Heart right ventricle (tissue), 16 donors: ENCODE data around the gene HEBP2. TPM values are rescaled to one million over a fixed set of nuclear protein-coding genes. Genes with fewer than 3 reads are reported as not detected.

Experiments used
- ATAC-seq, 8 donors: fragments of 200-7000 bp; cut with Tn5 transposase; one replicate each; pipeline ENCODE4 v1.9.1; 2020; ENCODE audit warnings: mild to moderate bottlenecking in 8 of 8, moderate library complexity in 8 of 8, moderate number of reproducible peaks in 1 of 8
- DNase-seq, 2 donors: peaks; one replicate each; pipeline ENCODE4 v3.0.0-alpha.2; 2020
- H3K27ac ChIP-seq, 10 donors: fragments of 200-600 bp; sonication (generic) in 2 of 10; one replicate each; pipeline versions ENCODE4 v1.5.0 to v1.8.0; 2020 to 2022; ENCODE audit warnings: mild to moderate bottlenecking in 3 of 10
- H3K27me3 ChIP-seq, 7 donors: fragments of 200-600 bp; one replicate each; pipeline ENCODE4 v1.8.0; 2021 to 2022; ENCODE audit warnings: mild to moderate bottlenecking in 2 of 7
- H3K36me3 ChIP-seq, 9 donors: fragments of 200-600 bp; sonication (generic) in 1 of 9; one replicate each; pipeline versions ENCODE4 v1.5.0 to v1.8.0; 2020 to 2022; ENCODE audit warnings: mild to moderate bottlenecking in 2 of 9
- H3K4me1 ChIP-seq, 9 donors: fragments of 200-600 bp; sonication (generic) in 1 of 9; one replicate each; pipeline versions ENCODE4 v1.5.0 to v1.8.0; 2020 to 2022; ENCODE audit warnings: mild to moderate bottlenecking in 4 of 9
- H3K4me3 ChIP-seq, 10 donors: fragments of 200-600 bp; sonication (generic) in 2 of 10; one replicate each; pipeline versions ENCODE4 v1.5.0 to v1.8.0; 2020 to 2022; ENCODE audit warnings: mild to moderate bottlenecking in 7 of 10, moderate library complexity in 2 of 10
- H3K9me3 ChIP-seq, 11 donors: fragments of 200-600 bp in 10 of 11; sonication (generic) in 2 of 11; one replicate each; pipeline versions ENCODE4 v1.5.0 to v1.8.0; 2013 to 2022; ENCODE audit warnings: mild to moderate bottlenecking in 2 of 11, control low read depth in 1 of 11, moderate library complexity in 1 of 11
- CTCF ChIP-seq, 9 donors: fragments of 200-600 bp; sonication (generic) in 2 of 9; IDR thresholded peaks; one replicate each; pipeline versions ENCODE4 v1.5.0 to v1.8.0; 2021 to 2022; ENCODE audit warnings: antibody characterized with exemption in 9 of 9, mild to moderate bottlenecking in 5 of 9, moderate library complexity in 1 of 9
- WGBS, 2 donors: extraction: QIAGEN DNeasy Blood & Tissue Kit; methylation state at CpG; one replicate each; pipeline ENCODE4 v1.1.7; 2013; ENCODE audit warnings: inconsistent platforms in 1 of 2; 5-methylcytosine and 5-hydroxymethylcytosine counted together
- intact Hi-C, 10 donors: fragments of 100-400 bp; cut with DNase I; formaldehyde crosslinking; loops; one replicate each; pipeline versions ENCODE4 v1.11.1 to v1.14.2; 2022
- polyA plus RNA-seq, 2 donors: library from polyadenylated mRNA; stranded (reverse); fragments of 200-250 nt; gene quantifications; one replicate each; pipeline ENCODE4 v1.2.3, GENCODE V29; 2013
- total RNA-seq, 10 donors: library from RNA; stranded (reverse); fragmentation: NEBNext Ultra II Directional in 3 of 10; extraction: Animal tissue kit (Norgen Biotek cat#: 25700) in 3 of 10; gene quantifications; one replicate each; pipeline versions ENCODE4 v1.2.1 to v1.2.4, GENCODE V29; 2021 to 2023
- donor health status: Arrhythmogenic right ventricular cardiomyopathy.
- donor health status: ischemic (EF 13 %, LVEDD 7.1; RV severe dilation, severe dysfunction).
- donor health status: healthy with polysubstance abuse.
- donor health status: DM: no; HTN: yes; CAD: no.
- donor health status: DM: no; HTN: no; CAD: no.
- donor health status: ischemic (EF 25% LVEDD 6.9; RV normal size, moderate dysfunction).
- donor health status: ischemic (EF 25% LVEDD 5.7; RV mildly dilated, moderate dysfunction).
- donor health status: healthy.
- donor health status: DM: yes; HTN: yes; CAD: no.
- donor health status: Ischemic cardiomyopathy.
- donor health status: ischemic (EF 35%, LVEDD 5.7; RV mildly dilated, moderate dysfunction).
- donor health status: nonischemic (EF 11% LVEDD 7.7; RV severe dilation, severe dysfunction).
- donor health status: DM: yes; HTN: yes; CAD: no.
- donor health status: PGD.
- donor health status: ischemic (EF 29% LVEDD 5.4; RV normal size, mild dysfunction).
- donor health status: nonischemic (EF 23%, LVEDD 6.1; RV moderate dilation, normal function).

The HEBP2 gene
- total and polyA plus RNA-seq, 12 donors = 44.1 to 123 (median 100) TPM

DNA sequence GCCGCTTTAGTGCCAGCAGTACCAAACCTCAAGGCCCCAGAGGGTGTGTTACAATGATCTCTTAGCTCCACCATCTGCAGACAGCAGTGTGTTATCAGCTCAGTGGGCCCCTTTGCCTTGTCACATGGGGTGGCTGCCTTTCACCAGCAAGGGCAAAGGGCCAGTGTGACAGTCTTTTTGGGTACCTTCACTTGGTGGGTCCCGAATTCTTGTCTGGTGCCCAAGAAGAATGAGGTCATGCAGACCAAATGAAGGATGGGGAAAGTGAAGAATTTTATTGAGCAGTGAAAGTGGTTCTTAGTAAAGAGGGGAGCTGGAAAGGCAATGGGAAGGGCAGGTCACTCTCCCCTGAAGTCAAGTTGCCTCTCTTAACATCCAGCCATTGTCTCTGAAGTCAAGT is 29.2 kb upstream of the HEBP2 start:
- H3K4me3 ChIP-seq = no peak overlapping the region
- ATAC-seq (no peak), DNase-seq (no peak)
- H3K27me3 ChIP-seq = no peaks in the 10 kb centered on the region
- H3K9me3 ChIP-seq = no peaks in the 10 kb centered on the region
- intact Hi-C loops = no loop called here
- no peak overlapping the region for H3K27ac ChIP-seq
- H3K36me3 ChIP-seq = no peaks in the 10 kb centered on the region
- H3K4me1 ChIP-seq = peaks cover 0 to 19% (median 0%) of the 10 kb centered on the region in 9 donors
- 93 to 96% methylated on average over 2 of the region's 2 CpGs for WGBS, 2 donors
- TF ChIP-seq CTCF (IDR thresholded peaks at IDR 0.05) = no peak

- peaks cover 0 to 11% (median 0%) of the 10 kb centered on the region in 9 donors for H3K4me1 ChIP-seq
- TF ChIP-seq CTCF (IDR thresholded peaks at IDR 0.05) = no peak
- DNase-seq (no peak), ATAC-seq (no peak)
- H3K9me3 ChIP-seq = no peaks in the 10 kb centered on the region
- H3K4me3 ChIP-seq = no peak overlapping the region
- intact Hi-C loops = no loop called here
- H3K36me3 ChIP-seq = no peaks in the 10 kb centered on the region
- no peaks in the 10 kb centered on the region for H3K27me3 ChIP-seq
- no peak overlapping the region for H3K27ac ChIP-seq
Observed at GRCh38 chr6:138377042-138377441, 27.0 kb upstream of the HEBP2 start.

- ATAC-seq (peak in 1 of 8 donors; percentile 42), DNase-seq (no peak)
- no peak within 1 kb of the TSS for H3K27ac ChIP-seq
- TF ChIP-seq CTCF (IDR thresholded peaks at IDR 0.05) = no peak
- WGBS, 2 donors = 68% methylated on average over 6 of the region's 6 CpGs
- H3K4me1 ChIP-seq = peaks cover 0 to 3% (median 0%) of the 10 kb centered on the region in 9 donors
- no peaks in the 10 kb centered on the region for H3K36me3 ChIP-seq
- H3K27me3 ChIP-seq = no peaks in the 10 kb centered on the region
- no peak within 1 kb of the TSS for H3K4me3 ChIP-seq
- intact Hi-C loops = no loop called here
- H3K9me3 ChIP-seq = no peaks in the 10 kb centered on the region
Observed at GRCh38 chr6:138377844-138378243, 26.2 kb upstream of the HEBP2 start, which contains the start of gene SMIM28. Gene SMIM28, plus strand, starts transcription at chr6:138377905. Its CDS starts 168 bp downstream, at chr6:138378073.

GRCh38 chr6:138378463-138378862 is 25.6 kb upstream of the HEBP2 start:
- H3K9me3 ChIP-seq = no peaks in the 10 kb centered on the region
- H3K4me1 ChIP-seq = no peaks in the 10 kb centered on the region
- no peaks in the 10 kb centered on the region for H3K27me3 ChIP-seq
- ATAC-seq = no peak
- 73 to 77% methylated on average over 4 of the region's 4 CpGs for WGBS, 2 donors
- H3K27ac ChIP-seq = no peak overlapping the region
- no peak overlapping the region for H3K4me3 ChIP-seq
- no peak for TF ChIP-seq CTCF (IDR thresholded peaks at IDR 0.05)
- no peaks in the 10 kb centered on the region for H3K36me3 ChIP-seq
- no peak for DNase-seq
- intact Hi-C loops = no loop called here
